ENCODE results near the gene MRPL53.

DNA sequence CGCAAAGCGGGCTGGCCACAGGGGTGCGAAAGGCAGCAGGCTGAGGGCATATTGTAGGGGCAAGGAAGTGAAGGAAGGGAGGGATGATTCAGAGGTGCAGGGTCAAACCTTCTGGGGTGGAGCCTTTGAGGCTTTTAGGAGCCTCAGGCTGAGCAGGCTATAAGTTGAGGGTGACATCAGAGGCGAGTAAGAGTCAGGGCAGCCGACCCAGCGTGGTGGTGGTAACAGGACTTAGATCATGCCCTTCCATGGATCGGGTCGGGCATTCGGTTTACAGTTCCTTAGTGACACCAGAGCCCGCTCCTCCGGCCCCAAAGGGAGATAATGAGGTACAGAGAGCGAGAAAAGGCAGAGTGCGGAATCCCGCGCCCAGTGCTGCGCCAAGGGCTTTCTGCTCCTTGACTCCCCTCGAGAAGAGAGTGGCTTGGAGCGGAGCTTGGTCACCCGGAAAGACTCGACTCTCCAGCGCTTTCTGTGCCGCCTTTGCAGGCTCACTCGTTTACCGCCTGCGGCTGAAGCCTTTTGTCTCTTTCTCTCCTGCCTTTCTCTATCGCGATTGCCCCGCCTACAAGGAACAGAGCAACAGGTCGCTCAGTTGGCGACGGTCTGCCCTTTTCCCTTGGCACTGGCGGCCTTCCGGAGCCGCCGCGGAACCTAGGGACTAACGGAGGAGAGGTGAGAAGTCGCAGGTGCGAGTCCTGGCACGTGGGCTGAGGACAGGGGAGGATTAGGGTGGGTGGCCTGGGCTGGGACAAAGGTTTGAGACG, 26.2 kb upstream of the MRPL53 start:
- TF ChIP-seq TCF7L2 (IDR thresholded peaks at IDR 0.05; ENCODE audit: low read depth, low read length) (no peak), POLR2AphosphoS5 (IDR thresholded peaks at IDR 0.05; ENCODE audit: low read depth, low read length) (no peak; the same call in none of the 2 replicates)

Data from Panc1 (cell line).